Cortex of kidney (tissue), 1 donor: ENCODE data around the gene HCAR2.
"Not testable (repeated sequence)": the region's sequence is repeated elsewhere in the genome, so short reads cannot be mapped to it uniquely, and the experiment has no call there.

Source experiments
- DNase-seq: peaks from one replicate; lab custom pipeline; 2025; lab: John Stamatoyannopoulos, UW

Gene HCAR2

DNA sequence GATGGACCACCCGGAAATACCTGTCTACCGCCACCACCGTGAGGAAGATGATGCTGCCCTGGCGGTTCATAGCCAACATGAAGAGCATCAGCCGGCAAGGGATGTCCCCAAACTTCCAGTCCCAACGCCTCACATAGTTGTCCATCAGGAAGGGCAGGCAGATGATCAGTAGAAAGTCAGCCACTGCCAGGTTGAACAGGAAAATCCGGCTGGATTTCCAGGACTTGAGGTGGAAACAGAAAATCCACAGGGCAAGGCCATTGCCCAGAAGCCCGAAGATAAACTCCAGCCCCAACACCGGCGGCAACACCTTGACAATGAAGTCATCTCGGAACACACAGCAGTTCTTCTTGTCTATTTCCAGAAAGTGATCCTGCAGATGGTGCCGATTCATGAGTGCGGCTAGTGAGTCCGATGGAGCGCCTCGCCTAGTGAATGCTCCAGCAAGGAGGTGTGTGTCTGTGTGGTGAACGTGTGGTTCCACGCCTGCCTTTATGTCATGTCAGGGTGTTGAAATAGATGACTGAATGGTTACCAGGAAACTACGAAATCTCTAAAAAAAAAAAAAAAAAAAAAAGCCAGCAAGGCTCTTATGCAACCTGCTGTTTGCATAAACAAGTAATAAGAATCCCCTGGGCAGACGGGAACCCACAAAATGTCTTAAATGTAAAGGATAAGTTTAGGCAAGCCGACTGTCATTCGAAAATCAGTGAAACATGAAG, at the start of gene HCAR2:
Gene HCAR2, minus strand, starts transcription at position 468 of the 722 bp plus-strand sequence. Its CDS starts 74 bp downstream, at position 394.
- not testable (repeated sequence) for DNase-seq

DNA sequence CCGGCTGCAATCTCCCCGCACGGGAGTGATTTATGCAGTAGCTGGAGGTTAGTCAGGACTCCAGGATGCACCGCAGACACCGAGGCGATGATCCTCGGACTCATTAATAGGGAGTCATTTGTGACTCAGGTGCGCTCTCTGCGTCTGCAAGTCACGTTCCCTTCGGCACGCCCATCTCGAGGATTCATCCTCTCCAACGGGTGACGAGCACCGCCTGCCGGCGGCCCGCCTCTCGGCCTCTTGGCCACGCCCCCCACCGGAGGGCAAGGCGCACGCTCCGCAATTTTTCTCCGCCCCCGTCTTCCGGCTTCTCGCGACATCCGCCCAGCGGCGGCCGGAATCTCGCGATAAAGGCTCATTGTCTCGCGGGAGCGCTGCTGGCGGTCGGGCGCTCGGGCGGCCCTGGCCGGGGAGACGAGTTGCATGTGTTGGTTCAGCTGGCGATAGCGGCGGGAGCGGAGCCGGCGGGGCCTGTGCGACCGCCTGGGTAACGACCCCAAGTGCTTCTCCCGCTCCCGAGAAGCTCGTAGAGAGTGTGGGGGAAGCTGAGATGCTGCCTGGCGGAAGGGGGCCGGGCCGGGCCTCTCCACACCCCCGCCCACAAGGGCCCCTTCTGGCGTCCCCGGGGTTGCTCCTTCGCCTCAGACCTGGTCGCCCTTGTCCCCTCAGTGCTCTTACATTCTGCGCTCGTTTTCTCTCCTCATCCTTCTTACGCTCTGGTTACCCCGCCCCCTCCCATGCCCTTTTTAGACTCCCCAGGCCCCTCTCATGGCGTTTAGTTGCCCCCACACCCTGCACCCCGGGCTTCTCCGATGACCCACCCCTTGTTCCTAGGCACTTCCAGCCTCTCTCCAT, 49.5 kb upstream of the HCAR2 start, which contains the start of gene DENR:
Gene DENR, plus strand, starts transcription at position 361 of the 855 bp plus-strand sequence. CDS start 878 bp downstream, outside the sequence.
- peak; percentile 97 for DNase-seq

DNA sequence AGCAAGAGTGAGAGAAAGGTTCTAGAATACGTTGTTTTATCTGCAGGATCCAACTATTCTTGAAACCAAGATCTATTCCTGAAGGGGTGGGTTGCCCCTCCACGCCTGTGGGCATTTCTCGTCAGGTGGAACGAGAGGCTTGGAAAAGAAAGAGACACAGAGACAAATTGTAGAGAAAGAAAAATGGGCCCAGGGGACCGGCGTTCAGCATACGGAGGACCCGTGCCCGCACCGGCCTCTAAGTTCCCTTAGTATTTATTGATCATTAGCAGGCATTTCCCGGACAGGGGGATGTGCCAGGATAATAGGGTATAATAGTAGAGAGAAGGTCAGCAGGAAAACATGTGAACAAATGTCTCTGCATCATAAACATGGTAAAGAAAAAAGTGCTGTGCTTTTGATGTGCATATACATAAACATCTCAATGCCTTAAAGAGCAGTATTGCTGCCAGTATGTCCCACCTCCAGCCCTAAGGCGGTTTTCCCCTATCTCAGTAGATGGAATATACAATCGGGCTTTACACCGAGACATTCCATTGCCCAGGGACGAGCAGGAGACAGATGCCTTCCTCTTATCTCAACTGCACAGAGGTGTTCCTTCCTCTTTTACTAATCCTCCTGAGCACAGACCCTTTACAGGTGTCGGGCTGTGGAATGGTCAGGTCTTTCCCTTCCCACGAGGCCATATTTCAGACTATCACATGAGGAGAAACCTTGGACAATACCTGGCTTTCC, 47.8 kb upstream of the HCAR2 start:
- DNase-seq: not testable (repeated sequence)

DNA sequence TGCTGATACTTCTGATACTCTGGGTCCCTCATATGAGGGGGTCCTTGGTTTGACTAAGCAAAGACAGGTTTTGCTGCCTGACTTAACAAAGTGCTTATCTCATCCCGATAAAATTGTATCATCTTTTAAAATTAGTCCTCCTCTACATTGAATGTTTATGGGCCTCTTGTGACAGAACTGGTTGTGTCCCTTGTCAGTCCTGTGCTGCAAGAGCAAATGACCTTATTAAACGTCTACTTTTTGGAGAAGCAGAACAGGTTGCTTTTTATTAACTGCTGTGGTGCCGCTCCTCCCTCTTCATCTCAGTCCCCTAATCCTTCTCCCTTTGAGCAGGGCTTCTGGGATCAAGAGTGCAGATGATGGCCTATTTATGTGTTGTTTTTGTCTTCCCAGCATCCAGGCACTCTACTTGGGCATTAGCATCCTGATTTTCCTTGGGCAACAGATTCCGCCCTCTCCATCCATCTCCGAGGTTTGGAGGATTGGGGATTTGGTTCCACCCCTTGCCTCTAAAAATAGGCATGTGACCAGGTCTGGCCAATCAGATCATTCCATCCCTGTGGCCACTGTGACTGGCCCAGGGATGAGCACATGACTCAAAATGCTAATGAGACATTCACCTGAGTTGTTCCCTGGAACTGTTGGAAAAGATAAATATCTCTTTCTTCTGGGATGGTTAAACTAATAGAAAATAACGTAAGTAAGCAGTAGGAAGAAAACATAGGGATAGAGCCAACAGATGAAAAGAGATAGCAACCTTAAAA, 46.6 kb upstream of the HCAR2 start:
- no peak for DNase-seq

DNA sequence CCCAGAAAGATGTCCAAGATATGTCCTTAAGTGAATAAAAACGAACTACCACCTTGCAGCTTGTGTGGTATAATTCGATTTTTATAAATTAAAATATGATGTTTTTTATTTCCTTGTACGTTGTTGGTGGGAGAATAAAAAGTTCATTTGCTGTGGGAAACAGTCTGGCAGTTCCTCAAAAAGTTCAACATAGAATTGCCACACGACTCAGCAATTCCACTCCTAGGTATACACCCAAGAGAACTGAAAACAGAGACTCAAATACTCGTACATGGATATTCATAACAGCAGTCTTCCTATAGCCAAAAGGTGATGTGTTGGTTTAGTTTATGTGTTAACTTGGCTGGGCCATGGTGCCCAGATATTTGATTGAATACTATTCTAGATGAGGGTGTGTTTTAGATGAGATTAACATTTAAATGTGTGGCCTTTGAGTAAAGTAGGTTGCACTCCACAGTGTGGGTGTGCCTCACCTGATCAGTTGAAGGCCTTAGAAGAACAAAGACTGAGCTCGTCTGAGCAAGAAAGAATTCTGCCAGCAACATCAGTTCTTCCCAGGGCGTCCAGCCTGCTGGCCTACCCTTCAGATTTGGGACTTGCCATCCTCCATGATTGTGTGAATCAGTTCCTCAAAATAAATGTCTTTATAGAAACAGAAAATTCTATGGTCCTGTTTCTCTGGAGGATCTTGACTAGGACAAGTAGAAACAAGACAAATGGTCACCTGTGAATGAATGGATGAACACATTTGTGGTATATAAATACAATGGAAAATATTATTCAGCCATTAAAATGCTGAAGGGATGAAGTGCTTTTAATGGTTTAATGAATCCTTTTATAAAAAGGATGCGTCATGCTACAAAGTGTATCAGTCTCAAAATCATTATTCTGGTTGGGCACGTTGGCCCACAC, 44.3 kb upstream of the HCAR2 start:
- DNase-seq: no peak

DNA sequence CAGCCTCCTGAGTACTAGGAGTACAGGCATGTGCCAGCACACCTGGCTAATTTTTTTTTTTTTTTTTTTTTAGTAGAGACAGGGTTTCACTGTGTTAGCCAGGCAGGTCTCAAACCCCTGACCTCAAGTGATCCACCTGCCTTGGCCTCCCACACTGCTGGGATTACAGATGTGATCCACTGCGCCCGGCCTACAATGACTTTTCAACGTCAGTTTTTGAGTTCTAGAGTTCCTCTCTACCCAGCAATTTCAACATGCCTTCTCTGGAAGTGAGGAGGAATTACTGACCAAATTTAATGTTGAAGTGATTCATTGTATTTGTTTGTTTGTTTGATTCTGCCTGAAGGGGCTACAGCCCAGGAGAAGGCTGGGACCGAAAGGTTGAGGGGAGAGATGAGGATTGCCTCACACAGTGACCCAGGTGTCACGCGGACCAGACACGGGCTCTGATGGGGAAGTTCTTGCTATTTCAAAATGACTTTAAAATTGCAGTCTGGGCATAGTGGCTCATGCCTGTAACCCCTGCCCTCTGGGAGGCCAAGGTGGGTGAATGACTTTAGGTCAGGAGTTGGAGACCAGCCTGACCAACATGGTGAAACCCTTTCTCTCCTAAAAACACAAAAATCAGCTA, 40.9 kb upstream of the HCAR2 start:
- no peak for DNase-seq

DNA sequence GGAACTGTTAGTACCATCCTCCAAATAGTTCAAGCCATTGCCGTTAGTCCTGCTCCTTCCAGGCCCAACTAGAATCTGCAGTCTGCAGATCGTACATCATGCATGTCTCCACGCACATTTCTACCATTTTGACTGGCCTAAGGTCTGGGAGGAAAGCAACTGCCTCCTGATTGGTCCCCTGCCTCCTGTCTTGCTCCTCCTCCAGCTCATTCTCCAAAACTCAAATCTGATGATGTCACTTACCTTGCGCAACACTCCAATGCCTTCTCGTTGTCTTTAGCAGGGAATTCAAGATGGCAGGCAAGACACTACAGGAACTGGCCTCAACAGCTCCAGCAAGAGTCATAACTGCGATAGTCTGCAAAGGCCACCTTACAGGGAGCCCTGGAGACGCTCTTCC, 37.2 kb upstream of the HCAR2 start:
- DNase-seq: no peak

DNA sequence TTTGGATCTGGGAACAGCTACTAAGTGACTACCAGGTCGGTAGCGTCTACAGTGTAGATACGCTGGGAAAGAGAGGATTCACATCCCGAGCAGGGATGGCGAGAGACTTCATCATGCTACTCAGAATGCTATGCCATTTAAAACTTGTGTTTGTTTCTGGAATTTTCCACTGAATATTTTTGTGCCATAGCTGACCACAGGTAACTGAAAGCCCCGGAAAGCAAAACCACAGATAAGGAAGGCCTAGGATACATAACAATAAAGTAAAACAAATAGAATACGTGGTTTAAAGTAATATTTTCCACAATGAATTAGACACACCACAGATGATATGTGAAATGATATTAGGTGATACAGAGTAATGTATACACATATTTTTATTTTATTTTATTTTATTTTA, 35.4 kb upstream of the HCAR2 start:
- DNase-seq: no peak

DNA sequence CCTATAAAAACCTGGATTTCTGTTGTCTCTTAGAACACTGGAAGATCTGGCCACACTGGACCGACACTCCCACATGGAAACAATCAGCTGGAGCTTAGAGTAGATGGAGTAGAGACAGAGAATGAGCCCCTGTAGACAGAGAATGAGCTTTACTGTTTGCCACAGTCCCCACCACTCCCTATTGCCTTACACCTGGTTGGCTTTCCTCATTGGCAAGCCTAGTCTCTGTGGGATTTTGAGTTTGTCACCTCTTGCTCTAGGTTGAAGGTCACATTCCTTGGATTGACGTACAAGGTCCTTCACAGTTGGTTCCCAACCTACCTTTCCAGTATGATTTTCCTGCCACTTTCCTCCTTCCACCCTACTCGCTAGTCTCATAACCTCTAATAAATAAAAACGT, 29.5 kb upstream of the HCAR2 start:
- DNase-seq: no peak

DNA sequence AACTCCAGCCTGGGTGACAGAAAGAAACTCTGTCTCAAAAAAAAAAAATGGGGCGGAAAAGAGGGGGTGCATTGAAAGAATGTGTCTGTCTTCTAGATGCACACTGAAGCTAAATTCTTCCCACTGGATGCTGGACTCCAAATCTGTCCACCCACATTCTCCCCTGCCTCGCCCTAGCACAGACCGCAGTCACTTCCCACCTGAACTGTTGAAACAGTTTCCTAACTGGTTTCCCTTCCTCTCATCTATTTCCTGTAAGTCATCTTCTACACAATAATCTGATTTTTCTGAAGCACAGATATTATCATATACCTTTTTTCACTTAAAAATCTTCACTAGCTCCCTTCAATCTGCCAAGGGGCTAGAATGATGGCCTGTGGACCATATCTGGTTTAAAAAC, 29.0 kb upstream of the HCAR2 start:
- no peak for DNase-seq

DNA sequence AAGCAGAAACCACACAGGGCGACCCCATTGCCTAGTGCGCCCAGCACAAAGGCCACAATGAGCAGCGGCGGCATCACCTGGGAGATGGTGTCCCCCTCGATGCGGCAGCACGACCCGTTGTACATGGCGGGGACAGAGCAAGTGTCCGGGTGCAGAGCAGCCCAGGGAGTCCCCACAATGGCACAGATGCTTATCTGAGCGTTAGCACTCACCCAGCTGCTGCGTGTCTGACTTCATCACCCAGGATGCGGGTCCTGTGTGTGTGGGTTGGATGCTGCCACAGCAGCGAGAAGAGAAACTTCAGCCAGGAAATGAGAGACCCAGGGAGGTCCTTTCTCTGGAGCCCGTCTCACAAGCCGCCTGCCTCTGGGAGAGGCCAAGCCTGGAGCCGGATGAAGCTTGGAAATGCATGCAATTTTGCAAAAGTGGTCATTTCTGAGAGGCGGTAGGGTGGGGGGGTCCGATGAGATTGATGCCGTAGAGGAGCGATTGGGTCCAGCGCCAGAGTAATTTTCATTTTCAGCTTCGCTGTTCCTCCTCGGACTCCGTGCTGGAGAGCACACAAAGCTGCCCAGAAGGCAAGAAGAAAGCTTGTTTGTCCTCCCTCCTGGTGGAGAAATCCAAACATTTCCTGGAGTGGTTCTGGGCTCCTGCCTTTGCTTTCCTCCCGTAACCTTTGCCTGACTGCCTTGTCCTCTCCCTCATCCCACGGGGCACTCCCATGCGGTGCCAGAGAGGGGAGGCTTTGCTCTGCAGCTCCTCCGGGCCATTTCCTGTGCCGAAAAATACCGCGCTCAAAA, 27.3 kb upstream of the HCAR2 start, which contains the start of gene HCAR1:
Gene HCAR1, minus strand, starts transcription at position 630 of the 800 bp plus-strand sequence. Its CDS starts 505 bp downstream, at position 125.
- no peak for DNase-seq

DNA sequence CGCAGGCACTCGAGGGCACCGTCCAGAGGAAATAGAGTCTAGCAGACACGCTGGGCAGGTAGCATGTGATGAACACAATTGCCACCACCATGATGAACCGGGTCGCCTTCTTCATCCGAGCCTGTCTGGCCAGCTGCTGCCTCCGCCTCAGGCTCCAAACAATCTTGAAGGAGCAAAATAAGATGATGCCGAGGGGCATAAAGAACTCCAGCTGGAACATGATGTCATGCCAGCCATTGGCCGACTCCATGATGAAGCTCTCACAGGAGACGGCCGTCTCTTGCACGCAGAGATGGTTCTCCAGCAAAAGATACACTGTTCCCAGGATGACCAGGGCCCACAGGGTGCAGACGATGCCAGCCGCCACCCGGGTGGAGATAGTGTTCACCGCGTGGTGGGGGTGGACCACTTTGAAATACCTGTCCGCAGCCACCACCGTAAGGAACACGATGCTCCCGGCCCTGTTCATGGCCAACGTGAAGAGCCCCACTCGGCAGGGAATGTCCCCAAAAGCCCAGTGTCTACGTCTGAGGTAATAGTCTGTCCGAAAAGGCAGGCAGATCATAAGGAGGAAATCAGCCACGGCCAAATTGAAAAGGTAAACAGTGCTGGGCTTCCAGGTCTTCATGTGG, 26.5 kb upstream of the HCAR2 start:
- no peak for DNase-seq

DNA sequence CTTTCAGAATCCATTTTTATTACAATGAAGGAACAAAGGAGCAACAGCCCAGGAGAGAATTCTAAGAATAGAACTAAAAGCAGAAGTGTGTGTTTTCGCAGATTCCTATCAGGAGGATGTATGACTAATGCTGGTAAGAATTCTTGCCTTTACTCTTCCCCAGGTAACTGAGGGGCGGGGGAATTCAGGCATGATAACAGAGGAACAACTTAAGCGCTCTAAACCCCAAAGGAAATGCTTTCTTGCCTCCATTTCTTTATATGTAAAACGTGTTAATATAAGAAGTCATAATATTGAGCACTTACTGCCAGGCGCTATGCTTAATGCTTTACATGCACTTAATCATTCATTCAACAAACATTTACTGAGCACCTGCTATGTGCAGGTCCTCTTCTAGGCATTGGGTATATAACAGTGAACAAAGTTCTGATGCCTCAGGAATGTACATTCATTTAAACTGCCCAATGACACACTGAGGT, 23.0 kb upstream of the HCAR2 start:
- no peak for DNase-seq

DNA sequence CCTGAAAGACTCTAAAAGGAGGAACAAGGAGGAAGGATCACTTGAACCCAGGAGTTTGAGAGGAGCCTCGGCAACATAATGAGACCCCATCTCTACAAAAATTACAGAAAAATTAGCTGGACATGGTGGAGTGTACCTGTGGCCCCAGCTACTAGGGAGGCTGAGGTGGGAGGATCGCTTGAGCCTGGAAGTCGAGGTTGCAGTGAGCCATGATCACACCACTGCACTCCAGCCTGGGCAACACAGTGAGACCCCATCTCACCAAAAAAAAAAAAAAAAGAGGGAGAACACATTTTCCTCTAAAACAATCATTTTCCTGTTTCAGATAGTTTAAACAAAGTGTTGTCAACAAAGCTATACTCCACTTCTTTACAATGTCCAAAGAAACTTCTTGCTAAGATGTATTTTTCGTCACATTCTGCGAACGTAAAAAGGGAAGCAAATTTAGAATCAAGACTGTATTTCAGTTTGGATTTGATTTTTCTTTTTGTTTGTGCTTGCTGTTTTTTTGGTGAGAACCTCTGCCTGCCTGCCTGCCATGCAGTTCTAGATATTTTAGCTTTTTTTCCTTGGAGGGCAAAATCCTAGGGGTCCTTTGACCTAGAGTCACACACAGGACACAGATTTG, 22.4 kb upstream of the HCAR2 start:
- no peak for DNase-seq

DNA sequence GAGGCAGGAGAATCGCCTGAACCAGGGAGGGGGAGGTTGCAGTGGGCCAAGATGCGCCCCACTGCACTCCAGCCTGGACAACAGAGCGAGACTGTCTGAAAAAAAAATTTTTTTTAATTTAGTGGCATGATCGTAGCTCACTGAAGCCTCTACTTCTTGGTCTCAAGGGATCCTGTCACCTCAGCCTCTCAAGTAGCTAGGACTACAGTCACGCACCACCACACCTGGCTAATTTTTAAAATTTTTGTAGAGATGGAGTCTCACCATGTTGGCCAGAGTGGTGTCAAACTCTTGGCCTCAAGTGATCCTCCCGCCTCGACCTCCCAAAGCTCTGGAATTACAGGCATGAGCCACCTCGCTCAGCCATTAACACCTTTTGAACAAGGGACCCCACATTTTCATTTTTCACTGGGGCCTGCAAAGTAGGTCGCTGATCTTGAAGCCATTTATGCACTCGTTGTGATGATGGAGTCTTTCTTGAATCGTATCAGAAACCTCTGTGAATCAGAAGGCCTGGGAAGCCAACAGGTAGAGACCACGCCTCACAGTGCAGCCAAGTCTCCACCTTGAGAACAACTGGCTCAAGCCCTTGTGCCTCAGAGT, 21.6 kb upstream of the HCAR2 start:
- no peak for DNase-seq

DNA sequence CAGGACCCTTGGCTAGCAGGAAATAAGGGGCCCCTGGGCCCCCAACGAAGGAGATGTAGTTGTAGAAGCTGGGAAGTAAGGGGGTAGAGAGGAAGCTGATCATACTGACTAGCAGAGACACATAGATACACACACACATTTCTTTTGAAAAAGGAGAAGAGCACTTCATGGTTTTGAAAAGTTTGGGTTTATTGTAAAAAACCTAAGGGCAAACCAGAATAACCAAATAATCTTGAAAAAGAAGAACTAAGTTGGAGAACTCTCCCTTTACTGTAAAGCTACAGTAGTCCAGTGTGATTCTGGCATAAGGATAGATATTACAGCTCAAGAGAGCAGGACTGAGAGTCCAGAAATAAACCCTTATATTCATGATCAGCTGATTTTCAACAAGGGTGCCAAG, 19.2 kb upstream of the HCAR2 start:
- no peak for DNase-seq

DNA sequence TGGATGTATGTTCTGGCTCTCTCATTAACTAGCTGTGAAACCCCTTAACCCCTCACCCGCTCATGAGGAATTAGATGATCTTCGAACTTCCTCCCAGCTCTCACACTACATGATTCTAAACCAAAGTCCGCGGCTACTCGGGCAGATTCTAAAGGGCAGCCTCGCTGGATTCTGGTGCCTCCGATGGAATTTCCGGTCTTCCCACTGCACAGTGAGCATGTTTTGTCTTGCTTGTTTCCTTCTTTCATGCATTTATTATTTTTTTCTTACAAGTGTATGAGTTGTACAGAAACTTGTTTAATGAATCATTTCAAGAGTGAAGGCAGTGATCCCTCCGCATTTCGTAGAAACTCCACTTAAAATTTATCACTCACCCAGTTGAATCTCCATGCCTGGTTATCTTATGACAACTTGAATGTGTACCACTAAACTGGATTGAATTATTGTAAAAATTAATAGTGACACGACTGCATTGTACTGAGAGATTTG, 17.9 kb upstream of the HCAR2 start:
- no peak for DNase-seq
